GM23248 (cell line): ENCODE results near the gene NCAM1.

Experiments
- EZH2 ChIP-seq: fragments of 200-600 bp; sonication (generic); IDR thresholded peaks from 2 replicates; pipeline ENCODE4 v1.6.1; 2018; ENCODE audit warnings: antibody characterized with exemption, mild to moderate bottlenecking; ENCODE audit not compliant: insufficient read depth, poor library complexity, severe bottlenecking
- EZH2phosphoT487 ChIP-seq: fragments of 200-600 bp; sonication (generic); IDR thresholded peaks from 2 replicates; pipeline ENCODE4 v1.6.1; 2018; ENCODE audit warnings: antibody characterized with exemption, moderate library complexity, mild to moderate bottlenecking, low read depth; ENCODE audit not compliant: insufficient read depth

DNA sequence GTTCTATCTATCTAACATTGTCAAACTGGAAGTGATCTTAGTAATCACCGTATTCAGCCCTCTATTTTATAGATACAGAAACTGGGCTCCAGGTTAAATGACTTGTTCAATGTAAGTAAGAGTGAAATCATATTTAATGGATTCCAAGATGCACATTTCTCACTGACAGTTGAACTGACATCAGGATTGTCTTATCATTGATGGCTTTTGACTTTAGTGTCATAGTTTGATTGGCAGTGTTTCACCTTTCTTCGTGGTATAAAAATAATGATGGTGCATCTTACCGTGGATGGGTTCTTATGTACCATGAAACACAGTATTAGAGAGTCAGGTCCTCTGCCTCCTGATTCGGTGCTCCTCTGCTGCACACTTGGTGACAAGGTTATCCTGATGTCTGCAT is 123.1 kb downstream of the NCAM1 start:
- TF ChIP-seq EZH2: no peak
- TF ChIP-seq EZH2phosphoT487: no peak
